ENCODE results near the gene CTNNA2.
A peak's percentile ranks its signal among the peaks of the same experiment; 100 is the strongest.

CTNNA2 gene

DNA sequence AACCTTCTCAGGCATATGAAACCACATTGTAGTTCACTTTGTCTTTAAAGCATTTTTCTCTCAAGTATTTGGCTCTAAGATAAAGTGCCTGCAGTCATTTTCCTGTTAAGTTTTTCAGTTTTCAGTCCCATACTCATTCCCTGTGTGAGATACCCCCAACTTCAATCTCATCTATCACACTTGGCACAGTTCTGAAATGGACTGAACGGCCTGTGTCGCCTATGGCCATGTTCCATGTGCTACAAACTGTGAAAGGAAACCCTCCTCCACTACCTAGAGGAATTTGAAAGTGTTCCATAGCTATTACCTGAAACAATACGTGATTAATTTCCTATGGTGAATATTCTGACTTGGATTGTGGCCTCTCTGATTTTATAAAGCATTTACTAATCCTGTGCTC, 319.1 kb downstream of the CTNNA2 start:
- no peak overlapping the region for H3K4me3 ChIP-seq (ENCODE audit: low read length)
- DNase-seq (ENCODE audit: low read depth, low spot score) = no peak

DNA sequence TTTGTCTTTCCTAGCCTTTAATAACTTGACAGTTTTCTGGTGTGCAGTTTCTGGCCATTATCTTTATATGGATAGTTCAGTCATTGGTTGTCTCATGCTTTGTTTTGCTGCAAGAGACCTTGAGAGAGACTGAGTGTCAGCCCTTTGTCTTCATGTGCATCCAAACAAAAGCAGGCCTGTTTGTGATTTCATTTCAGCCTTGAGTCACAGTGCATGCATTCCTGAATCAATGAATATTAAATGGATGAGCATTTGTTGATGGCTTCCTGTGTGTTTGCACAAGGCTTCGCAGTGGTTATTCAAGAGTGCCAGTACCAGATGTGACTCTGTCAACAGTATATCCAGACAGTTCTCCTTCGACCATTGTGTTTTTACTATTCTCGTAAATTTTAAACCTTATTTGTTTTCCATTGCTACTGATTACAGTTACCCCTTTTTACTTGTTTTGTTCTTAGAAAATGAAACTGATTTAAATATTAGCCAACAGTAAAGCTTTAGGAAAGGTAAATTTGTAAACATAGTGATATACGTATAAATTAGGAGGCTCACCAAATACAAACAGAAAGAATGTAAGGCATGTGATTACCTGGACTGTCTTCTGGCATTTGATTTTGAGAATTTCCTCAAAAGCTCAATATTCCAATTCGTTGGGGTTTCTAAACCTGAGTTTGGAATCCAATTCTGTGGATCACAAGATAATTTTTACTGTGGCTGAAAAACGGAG, 319.8 kb downstream of the CTNNA2 start:
- no peak overlapping the region for H3K4me3 ChIP-seq (ENCODE audit: low read length)
- DNase-seq (ENCODE audit: low read depth, low spot score) = no peak

DNA sequence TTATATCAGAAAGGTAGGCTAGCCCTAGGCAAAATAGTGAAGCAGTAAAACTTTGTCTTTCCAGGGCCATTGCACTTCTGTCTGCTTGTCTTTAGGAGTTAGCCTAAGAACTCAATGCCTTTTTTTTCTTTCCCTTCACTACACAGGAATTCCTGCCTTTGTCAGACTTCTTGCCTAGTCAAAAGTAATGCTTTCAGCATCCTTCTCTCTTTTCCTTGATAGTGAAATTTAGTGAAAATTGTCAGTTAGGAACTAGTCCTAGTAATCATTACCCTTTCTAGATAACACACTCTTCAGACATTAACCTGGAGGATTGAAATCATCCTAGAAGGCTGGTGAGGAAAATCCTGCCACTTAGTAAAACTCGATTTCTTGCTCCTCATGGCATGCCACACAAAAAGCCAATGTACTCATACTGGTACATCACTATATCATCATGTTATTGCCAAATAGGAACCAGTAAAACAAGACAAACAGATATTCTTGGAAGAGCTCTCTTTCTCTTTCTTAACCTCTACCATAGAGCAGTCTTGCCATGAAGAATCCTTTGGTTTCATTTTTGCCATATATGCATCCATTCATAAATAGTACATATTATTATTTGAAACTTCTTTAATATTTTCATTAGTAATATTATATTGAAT, 320.5 kb downstream of the CTNNA2 start:
- no peak for DNase-seq (ENCODE audit: low read depth, low spot score)
- H3K4me3 ChIP-seq (ENCODE audit: low read length) = no peak overlapping the region

DNA sequence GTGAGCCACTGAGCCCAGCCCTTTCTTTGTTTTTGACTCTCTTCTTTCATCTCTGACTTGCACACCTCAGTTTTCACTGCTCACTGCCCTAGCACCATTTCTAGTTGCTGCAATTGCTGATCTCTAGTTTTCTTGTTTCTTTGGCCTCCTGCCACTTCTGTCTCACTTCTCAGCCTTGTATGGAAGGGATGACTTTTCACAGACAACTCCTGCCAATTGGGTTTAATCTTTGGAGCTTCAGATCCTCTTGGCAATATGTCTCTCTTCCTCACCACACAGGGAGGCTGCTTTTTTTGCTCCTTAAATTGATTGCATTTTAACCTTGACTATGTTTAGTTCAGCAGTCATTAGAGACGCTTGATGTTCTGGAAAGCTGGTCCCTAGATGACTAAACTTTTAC, 323.1 kb downstream of the CTNNA2 start:
- DNase-seq (ENCODE audit: low read depth, low spot score) = no peak
- no peak overlapping the region for H3K4me3 ChIP-seq (ENCODE audit: low read length)

DNA sequence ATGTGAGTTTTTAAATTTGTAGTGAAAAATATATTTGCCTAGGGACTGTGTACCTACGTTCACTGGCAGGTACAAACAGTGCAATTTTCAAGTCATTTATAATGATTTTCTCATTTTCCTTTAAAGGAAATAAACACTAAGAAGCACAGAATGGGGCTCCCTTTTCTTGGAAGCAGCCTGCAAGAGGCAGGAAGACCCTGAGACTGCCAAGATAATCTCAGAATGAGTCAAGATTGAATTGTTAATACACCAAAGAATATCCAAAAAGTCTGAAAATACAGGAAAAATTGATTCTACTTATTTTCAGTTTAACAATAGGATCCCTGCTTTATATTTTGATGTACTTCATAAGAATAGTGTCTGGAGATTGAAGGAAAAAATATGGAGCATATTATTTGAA, 331.2 kb downstream of the CTNNA2 start:
- no peak overlapping the region for H3K4me3 ChIP-seq (ENCODE audit: low read length)
- DNase-seq (ENCODE audit: low read depth, low spot score) = no peak

DNA sequence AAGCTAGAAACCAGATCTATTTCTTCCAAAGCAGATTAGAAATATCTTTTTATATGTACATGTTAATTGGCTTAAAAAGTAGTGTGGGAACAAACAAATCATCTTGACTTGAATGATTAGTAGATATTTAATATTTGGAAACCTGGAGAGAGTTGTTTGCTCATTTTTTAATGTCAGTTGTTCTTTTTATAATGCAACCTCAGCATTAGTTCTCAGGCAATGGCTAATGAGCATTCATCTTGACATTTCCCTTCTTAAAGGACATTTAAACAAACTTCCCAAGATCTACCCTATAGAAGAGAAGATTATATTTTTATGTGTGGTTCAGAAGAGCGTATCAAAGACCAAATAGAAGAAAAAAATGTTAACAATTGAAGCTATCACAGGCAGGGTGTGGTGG, 334.0 kb downstream of the CTNNA2 start:
- no peak for DNase-seq (ENCODE audit: low read depth, low spot score)

DNA sequence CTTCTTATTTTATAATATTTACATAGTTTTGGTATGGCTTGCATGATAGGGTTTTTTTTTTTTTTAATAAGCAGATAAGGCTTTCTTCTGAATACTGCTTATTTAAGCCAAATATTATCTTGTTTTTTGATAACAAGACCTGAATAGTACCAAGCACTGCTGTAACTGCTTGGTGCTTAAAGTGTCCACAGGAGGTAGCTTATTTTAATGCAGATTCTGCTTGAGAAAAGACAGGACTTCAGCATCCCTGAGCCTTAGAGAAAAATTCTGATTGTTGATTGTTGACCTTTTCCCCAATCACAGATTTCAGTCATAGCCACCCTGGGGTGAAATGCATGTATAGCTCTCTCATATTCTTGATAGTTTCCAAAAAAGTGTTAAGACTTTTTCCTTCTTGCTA, 336.4 kb downstream of the CTNNA2 start:
- DNase-seq (ENCODE audit: low read depth, low spot score) = no peak
- no peak overlapping the region for H3K4me3 ChIP-seq (ENCODE audit: low read length)

More for the DNA sequence above, 334.0 kb downstream of the CTNNA2 start:
- H3K4me3 ChIP-seq (ENCODE audit: low read length) = no peak overlapping the region

DNA sequence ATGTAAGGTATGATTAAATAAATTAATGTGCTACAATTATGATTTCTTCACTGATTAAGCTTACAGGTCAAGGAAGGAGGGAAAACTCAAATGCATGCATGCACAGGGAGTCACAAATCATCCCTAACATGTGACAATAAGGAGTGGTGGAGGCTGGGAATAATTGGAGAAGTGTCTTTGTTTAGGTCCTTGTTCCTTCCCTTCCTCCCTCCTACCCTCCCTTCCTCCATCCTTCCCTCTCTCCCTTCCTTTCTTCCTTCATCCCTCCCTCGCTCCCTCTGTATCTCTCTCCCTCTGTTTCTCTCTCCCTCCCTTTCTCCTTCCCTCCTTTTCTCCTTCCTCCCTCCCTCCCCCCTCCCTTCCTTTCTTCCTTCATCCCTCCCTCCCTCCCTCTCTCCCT, 337.1 kb downstream of the CTNNA2 start:
- DNase-seq (ENCODE audit: low read depth, low spot score) = no peak
- H3K4me3 ChIP-seq (ENCODE audit: low read length) = no peak overlapping the region

DNA sequence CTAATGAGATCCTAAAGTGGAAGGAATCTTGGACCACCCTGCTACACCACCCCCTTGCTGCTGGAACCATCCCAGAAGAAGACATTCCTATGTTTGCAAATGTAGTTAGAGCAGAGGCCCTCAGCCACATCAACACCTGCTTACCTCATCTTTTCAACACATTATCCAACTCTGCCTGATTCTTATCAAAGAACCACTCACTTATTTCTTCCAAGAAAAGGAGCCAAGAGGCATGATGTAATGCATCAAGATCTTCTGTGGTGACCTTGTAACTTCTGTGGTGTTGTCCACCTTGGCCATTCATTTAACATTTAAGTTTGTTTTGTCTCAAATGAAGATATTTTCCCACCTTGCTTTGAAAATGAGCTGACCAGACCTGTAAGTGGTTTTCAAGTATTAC, 338.1 kb downstream of the CTNNA2 start:
- DNase-seq (ENCODE audit: low read depth, low spot score) = no peak
- no peak overlapping the region for H3K4me3 ChIP-seq (ENCODE audit: low read length)

DNA sequence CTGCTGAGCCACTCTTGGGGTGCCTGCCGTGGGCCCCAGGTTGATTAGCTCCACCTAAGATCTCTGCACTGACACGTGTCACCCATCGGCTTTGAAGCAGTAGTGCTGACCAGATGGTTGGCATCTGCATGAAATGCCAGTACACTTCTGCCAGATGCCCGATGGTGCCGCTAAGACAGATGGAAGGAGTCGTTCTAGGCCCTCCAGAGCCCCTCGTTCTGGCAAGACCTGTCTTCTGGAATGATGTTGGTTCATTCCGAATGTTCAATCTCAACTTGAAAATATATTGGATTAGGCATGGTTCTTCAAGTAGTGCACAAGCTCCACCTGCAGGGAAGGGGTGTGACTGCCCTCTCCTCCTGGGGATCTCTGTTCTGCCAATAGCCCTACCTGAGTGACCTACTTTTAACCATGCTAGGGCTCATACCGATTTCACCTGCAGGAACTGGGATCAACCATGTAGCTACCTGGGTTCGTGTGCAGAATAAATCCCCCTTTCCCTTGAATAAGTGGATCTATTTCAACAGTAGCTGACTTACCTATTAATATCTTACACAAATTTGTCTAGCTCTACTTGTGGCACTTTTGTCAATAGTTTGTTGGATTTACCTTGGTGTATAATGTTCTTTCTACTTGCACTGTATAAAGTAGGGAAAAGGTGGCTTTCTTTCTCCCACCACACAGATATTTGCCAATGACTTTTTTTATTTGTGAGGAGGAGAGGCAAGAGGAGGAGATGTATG, 342.6 kb downstream of the CTNNA2 start:
- no peak for DNase-seq (ENCODE audit: low read depth, low spot score)
- H3K4me3 ChIP-seq (ENCODE audit: low read length) = no peak overlapping the region

DNA sequence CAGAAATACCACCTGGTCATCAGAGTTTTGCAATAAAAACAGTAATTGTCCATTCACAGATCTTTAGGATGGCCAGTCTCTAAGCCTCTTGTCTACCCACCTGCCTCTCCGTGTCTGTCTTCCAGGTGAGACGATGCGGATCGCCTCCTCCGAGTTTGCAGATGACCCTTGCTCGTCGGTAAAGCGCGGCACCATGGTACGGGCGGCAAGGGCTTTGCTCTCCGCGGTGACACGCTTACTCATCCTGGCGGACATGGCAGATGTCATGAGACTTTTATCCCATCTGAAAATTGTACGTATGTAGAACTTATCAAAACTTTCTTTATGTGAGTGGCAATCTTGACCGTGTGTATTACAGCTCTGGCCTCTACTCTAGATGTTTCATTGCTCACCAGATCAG, 345.0 kb downstream of the CTNNA2 start:
- H3K4me3 ChIP-seq (ENCODE audit: low read length) = no peak overlapping the region
- DNase-seq (ENCODE audit: low read depth, low spot score) = no peak

DNA sequence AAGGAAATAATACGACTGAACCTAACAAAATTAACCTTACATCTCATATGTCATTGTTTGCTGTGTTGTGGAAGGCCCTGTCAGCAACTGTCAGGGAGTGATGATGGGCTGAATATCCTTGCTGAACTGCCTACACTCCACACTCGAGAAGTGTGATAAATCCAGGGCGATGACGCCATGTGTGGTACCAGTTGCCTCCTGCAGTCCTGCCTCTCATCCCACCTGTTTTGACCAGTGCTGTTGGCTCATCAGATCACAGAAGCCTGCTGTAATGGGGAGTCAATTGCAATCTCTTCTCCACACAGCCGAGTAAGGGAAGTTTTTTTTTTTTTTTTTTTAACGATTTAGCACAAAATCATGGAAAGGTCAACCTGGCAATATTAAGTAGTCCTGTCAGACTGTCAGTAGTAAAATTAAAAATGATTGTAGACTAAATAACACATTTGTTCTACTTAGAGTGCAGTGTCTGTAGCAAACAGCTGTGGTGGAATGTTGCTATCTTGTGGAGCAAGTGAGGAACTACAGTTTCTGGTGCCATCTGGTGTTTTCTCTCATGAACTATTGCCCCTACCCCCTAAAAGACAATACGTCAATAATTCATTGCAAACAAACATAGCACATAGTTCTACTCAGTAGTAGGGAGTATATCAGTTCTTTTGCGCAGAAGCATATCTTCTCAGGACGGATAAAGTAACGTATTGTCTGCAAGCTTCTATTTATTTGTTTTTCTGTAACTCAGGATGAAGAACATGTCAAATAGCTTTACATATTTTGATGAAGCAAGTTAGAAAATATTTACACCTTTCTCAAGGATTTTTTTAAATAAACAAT, 347.6 kb downstream of the CTNNA2 start:
- peak; percentile 21 for DNase-seq (ENCODE audit: low read depth, low spot score)
- H3K4me3 ChIP-seq (ENCODE audit: low read length) = no peak overlapping the region

DNA sequence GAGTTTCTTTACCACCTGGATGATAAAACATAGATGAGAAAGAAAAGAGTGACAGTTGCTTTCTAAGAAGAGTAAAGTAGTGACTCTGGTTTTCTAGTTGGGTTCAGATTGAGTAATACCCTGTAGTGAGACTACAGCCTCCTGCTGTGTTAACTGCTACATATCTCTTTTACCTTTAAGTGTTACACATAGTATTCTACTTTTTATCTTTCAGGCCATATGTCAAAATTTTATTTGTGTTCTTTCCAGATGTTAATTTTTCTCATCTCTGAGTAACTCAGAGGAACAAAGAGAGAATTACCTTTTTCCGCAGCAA, 348.2 kb downstream of the CTNNA2 start:
- no peak overlapping the region for H3K4me3 ChIP-seq (ENCODE audit: low read length)
- no peak for DNase-seq (ENCODE audit: low read depth, low spot score)

DNA sequence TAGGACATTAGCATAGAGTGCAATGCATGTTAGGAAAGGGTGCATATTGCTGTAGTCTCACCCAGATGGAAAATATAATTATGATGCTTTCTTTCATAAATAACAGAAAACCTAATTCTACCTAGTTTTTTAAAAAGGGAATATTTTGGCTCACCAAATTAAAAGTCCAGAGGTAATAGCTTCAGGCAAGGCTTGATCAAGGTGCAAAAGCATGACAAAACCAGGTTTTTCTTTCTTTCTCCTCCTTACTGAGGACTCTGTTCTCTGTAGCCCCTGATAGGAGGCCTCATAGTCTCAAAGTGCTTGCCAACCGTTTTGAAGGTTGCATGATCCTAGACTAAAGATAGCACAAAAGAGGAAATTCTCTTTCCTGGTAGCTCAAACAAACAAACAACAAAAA, 349.9 kb downstream of the CTNNA2 start:
- no peak for DNase-seq (ENCODE audit: low read depth, low spot score)
- no peak overlapping the region for H3K4me3 ChIP-seq (ENCODE audit: low read length)

DNA sequence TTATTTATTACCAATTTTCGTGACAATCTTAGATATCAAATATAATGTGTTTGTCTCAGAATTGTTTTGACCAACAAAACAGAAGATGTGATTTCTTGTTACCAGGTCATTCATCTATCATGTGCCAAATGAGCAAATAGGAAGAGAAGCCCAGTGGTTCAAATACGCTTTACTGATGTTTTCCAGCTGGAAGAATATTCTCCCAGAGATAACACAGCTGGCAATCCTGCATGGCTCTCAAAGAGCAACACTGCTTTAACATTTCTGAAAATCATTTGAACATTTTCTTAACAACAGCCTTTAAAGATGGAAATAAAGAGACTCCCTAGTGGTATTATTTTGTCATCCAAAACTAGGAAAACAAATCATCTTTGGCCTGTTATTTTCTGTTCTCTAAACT, 359.8 kb downstream of the CTNNA2 start:
- DNase-seq (ENCODE audit: low read depth, low spot score) = no peak

DNA sequence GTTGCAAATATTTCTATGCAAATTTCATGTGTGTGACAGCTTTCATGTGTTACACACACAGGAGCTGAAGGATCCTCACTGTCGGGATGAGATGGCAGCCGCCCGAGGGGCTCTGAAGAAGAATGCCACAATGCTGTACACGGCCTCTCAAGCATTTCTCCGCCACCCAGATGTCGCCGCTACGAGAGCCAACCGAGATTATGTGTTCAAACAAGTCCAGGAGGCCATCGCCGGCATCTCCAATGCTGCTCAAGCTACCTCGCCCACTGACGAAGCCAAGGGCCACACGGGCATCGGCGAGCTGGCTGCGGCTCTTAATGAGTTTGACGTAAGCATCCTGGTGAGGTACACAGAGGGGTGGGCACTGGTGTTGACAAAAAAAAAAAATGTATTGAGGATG, 361.2 kb downstream of the CTNNA2 start:
- no peak overlapping the region for H3K4me3 ChIP-seq (ENCODE audit: low read length)
- DNase-seq (ENCODE audit: low read depth, low spot score) = no peak

More for the DNA sequence above, 359.8 kb downstream of the CTNNA2 start:
- H3K4me3 ChIP-seq (ENCODE audit: low read length) = no peak overlapping the region

DNA sequence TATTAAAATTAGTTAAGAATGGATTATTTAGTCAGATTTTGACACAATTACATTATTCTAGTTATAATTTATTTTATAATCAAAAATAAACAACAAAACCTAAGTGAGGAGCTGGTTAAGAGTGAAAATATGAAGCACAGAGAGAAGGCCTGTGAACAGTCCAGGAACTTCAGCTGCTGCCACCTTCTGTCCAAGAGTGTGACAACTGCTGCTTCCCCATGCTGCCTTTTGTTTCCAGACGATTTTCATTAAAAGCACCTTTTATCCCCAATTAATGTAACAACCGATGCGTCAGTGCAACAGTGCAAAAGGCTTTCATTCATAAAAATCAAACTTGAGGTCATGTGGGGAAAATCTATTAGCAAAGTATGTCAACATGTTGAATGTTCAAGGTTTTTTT, 363.6 kb downstream of the CTNNA2 start:
- no peak overlapping the region for H3K4me3 ChIP-seq (ENCODE audit: low read length)
- DNase-seq (ENCODE audit: low read depth, low spot score) = no peak

DNA sequence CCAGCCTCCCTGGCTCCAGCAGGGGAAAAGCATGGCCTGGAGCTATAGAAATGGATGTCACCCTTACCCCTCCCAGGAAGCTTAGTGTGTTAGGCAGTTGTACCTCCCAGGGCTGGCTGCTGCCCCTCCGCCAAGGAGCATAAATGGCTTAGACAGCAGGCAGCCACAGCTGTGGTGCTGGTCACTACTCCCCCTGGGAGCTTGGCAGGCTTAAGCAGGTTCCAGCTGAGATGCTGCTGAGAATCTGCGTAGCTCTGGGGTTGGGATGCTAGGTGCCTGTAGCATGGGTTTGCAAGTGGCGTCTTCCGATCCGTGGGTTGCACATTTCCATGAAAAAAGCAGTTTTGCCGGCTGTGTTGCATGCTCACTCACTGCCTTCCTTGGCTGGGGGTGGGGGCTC, 369.7 kb downstream of the CTNNA2 start:
- no peak overlapping the region for H3K4me3 ChIP-seq (ENCODE audit: low read length)
- no peak for DNase-seq (ENCODE audit: low read depth, low spot score)

DNA sequence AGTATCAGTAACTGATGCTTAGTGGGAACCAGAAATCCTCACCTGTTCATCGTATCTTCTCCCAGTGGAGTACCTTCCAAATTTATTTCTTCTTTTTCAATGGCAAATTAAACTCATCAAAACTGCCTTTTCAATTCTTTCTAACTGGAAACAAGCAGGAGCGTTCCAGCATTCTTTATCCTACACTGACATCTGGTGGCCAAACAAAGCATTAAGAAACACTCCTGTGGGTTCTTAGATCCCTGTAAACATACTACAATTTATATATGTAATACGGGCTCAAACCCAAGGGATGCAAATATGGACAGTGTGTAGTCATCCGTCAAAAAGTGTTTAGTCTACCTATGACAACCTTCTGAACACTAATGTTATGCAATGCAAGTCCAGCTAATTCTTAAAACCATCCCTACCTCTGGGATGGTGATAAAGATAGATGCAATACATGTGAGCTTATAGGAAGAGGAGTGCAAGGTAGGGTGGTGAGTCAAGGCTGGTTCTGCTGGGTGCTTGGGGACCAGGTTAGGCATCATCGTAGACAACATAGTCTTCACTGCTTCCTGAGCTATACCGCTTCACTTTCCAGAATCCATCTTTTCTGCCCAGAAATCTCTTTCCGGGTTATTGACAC, 375.0 kb downstream of the CTNNA2 start:
- no peak overlapping the region for H3K4me3 ChIP-seq (ENCODE audit: low read length)
- peak; percentile 65 for DNase-seq (ENCODE audit: low read depth, low spot score)

All from Jurkat, Clone E6-1 (cell line).